KOPT-K1 (cell line): Measurements from ENCODE around the gene RBM25.
"Not testable (repeated sequence)": the region's sequence is repeated elsewhere in the genome, so short reads cannot be mapped to it uniquely, and the experiment has no call there.

Source experiments
- H3K27ac ChIP-seq: fragments of 200-600 bp; sonication (generic); 2 replicates; pipeline ENCODE4 v1.5.1; 2016; ENCODE audit warnings: antibody characterized with exemption, mild to moderate bottlenecking, low read depth, low read length; ENCODE audit not compliant: poor library complexity, severe bottlenecking
- H3K36me3 ChIP-seq: fragments of 200-600 bp; sonication (generic); 2 replicates; pipeline ENCODE4 v1.5.1; 2017; ENCODE audit warnings: antibody characterized with exemption, mild to moderate bottlenecking, low read length, moderate library complexity; ENCODE audit not compliant: insufficient read depth
- H3K9me3 ChIP-seq: fragments of 200-600 bp; sonication (generic); 2 replicates; pipeline ENCODE4 v1.5.1; 2017; ENCODE audit warnings: antibody characterized with exemption, low read length, mild to moderate bottlenecking; ENCODE audit not compliant: insufficient read depth, poor library complexity, severe bottlenecking

Gene RBM25

DNA sequence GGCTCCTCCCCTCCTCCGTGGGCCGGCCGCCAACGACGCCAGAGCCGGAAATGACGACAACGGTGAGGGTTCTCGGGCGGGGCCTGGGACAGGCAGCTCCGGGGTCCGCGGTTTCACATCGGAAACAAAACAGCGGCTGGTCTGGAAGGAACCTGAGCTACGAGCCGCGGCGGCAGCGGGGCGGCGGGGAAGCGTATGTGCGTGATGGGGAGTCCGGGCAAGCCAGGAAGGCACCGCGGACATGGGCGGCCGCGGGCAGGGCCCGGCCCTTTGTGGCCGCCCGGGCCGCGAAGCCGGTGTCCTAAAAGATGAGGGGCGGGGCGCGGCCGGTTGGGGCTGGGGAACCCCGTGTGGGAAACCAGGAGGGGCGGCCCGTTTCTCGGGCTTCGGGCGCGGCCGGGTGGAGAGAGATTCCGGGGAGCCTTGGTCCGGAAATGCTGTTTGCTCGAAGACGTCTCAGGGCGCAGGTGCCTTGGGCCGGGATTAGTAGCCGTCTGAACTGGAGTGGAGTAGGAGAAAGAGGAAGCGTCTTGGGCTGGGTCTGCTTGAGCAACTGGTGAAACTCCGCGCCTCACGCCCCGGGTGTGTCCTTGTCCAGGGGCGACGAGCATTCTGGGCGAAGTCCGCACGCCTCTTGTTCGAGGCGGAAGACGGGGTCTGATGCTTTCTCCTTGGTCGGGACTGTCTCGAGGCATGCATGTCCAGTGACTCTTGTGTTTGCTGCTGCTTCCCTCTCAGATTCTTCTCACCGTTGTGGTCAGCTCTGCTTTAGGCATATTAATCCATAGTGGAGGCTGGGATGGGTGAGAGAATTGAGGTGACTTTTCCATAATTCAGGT is 78.3 kb downstream of the RBM25 start, which contains the start of gene PSEN1:
TSS of gene PSEN1 (plus strand) at position 121 of the 839 bp plus-strand sequence. CDS start 11,513 bp downstream, outside the sequence.
- peak within 1 kb of the TSS; percentile 65 for H3K27ac ChIP-seq
- no peaks in the 10 kb centered on the region for H3K9me3 ChIP-seq
- no peaks in the 10 kb centered on the region for H3K36me3 ChIP-seq

GRCh38 chr14:73140811-73141323 is 82.5 kb downstream of the RBM25 start:
- no peaks in the 10 kb centered on the region for H3K9me3 ChIP-seq
- H3K36me3 ChIP-seq: no peaks in the 10 kb centered on the region
- no peak overlapping the region for H3K27ac ChIP-seq

GRCh38 chr14:73142216-73142615 is 83.9 kb downstream of the RBM25 start:
- H3K27ac ChIP-seq: no peak overlapping the region
- no peaks in the 10 kb centered on the region for H3K9me3 ChIP-seq
- no peaks in the 10 kb centered on the region for H3K36me3 ChIP-seq

GRCh38 chr14:73143003-73143402 is 84.7 kb downstream of the RBM25 start:
- Histone ChIP-seq H3K36me3 (peaks cover 3% of the 10 kb centered on the region), H3K27ac (no peak overlapping the region), H3K9me3 (no peaks in the 10 kb centered on the region)

GRCh38 chr14:73143617-73144016 is 85.3 kb downstream of the RBM25 start:
- no peak overlapping the region for H3K27ac ChIP-seq
- H3K36me3 ChIP-seq: peaks cover 9% of the 10 kb centered on the region
- H3K9me3 ChIP-seq: no peaks in the 10 kb centered on the region

GRCh38 chr14:73145371-73145770 is 87.0 kb downstream of the RBM25 start:
- peaks cover 24% of the 10 kb centered on the region for H3K36me3 ChIP-seq
- H3K9me3 ChIP-seq: no peaks in the 10 kb centered on the region
- no peak overlapping the region for H3K27ac ChIP-seq

GRCh38 chr14:73146111-73146510 is 87.8 kb downstream of the RBM25 start:
- Histone ChIP-seq H3K27ac (no peak overlapping the region), H3K9me3 (no peaks in the 10 kb centered on the region), H3K36me3 (peaks cover 25% of the 10 kb centered on the region)

- peaks cover 45% of the 10 kb centered on the region for H3K36me3 ChIP-seq
- H3K27ac ChIP-seq: no peak overlapping the region
- no peaks in the 10 kb centered on the region for H3K9me3 ChIP-seq
These were observed 91.4 kb downstream of the RBM25 start for GRCh38 chr14:73149753-73150152.

GRCh38 chr14:73153272-73153671 is 94.9 kb downstream of the RBM25 start:
- Histone ChIP-seq H3K9me3 (no peaks in the 10 kb centered on the region), H3K36me3 (peaks cover 48% of the 10 kb centered on the region), H3K27ac (no peak overlapping the region)

DNA sequence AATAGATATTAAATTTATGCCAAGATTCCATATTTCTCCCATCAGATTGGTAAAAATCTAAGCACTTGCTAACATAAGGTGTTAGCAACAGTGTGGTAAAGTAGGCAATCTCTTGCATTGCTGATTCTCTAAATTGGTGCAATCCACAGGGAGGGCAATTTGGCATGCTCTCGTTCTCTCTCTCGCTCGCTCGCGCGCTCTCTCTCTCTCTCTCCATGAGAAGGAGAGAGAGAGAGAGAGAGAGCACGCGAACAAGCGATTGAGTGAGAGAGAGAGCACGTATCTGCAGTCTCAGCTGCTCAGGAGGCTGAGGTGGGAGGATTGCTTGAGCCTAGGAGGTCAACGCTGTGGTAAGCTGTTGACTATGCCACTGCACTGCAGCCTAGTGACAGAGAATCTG is 103.9 kb downstream of the RBM25 start:
- peaks cover 66% of the 10 kb centered on the region for H3K36me3 ChIP-seq
- H3K9me3 ChIP-seq: no peaks in the 10 kb centered on the region
- no peak overlapping the region for H3K27ac ChIP-seq

GRCh38 chr14:73166399-73166798 is 108.1 kb downstream of the RBM25 start:
- H3K9me3 ChIP-seq: no peaks in the 10 kb centered on the region
- H3K27ac ChIP-seq: no peak overlapping the region
- peaks cover 68% of the 10 kb centered on the region for H3K36me3 ChIP-seq

DNA sequence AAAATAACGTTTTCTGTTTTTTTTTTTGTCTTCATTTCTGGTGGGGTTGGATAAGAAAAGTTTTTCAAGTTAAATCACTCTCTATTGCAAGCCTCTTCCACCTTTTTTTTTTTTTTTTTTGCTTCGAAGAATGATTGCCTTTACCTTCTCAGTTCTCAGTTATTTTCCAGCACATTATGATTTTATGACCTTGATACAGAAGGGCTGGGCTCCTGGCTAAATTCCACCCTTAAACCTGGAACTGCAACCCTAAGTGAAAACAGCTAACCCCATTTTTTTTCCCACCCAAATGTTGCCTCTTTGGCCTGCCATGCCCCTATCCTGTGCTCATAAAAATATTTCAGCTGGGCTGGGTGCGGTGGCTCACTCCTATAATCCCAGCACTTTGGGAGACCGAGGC is 109.4 kb downstream of the RBM25 start:
- peaks cover 67% of the 10 kb centered on the region for H3K36me3 ChIP-seq
- no peak overlapping the region for H3K27ac ChIP-seq
- H3K9me3 ChIP-seq: no peaks in the 10 kb centered on the region

DNA sequence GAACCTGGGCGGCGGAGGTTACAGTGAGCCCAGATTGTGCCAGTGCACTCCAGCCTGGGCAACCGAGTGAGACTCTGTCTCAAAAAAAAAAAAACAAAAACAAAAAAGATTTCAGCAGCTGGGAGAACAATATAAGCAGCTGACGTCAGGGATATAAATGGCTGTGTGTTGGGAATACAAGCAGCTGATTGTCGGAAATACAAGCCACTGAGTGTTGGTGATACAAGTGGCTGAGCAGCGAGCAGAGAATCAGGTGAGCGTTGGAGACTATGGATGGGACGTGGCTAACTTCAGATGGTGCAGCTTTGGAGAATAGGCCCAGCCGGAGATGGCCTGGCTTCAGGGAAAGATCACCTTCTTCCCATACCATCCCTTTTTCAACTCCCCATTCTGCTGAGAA is 109.9 kb downstream of the RBM25 start:
- Histone ChIP-seq H3K36me3 (peaks cover 67% of the 10 kb centered on the region), H3K9me3 (no peaks in the 10 kb centered on the region), H3K27ac (no peak overlapping the region)

DNA sequence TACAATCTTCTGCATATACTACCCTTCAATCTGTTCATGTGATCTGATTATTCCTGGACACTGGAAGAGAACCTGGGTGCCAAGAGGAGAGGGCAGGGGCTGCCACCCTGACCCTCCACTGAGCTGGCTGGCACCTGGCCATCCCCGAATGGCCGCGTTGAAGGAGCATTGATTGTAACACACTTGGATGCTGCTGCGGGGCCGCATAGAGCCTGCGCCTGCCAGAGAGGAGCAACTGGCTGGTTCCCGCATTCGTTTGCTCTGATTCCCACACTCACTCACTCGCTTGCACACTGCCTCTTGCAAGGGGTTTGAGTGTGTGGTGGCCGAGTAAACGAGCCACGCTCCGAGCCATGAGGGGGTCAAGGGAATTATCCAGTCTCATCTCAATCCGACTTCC is 110.4 kb downstream of the RBM25 start:
- Histone ChIP-seq H3K9me3 (no peaks in the 10 kb centered on the region), H3K36me3 (peaks cover 68% of the 10 kb centered on the region), H3K27ac (no peak overlapping the region)

DNA sequence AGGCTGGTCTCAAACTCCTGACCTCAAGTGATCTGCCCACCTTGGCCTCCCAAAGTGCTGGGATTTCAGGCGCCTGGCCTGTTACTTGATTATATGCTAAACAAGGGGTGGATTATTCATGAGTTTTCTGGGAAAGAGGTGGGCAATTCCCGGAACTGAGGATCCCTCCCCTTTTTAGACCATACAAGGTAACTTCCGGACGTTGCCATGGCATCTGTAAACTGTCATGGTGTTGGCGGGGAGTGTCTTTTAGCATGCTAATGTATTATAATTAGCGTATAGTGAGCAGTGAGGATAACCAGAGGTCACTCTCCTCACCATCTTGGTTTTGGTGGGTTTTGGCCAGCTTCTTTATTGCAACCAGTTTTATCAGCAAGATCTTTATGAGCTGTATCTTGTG is 111.5 kb downstream of the RBM25 start:
- H3K27ac ChIP-seq, H3K9me3 ChIP-seq: not testable (repeated sequence)
- H3K36me3 ChIP-seq: peaks cover 75% of the 10 kb centered on the region

DNA sequence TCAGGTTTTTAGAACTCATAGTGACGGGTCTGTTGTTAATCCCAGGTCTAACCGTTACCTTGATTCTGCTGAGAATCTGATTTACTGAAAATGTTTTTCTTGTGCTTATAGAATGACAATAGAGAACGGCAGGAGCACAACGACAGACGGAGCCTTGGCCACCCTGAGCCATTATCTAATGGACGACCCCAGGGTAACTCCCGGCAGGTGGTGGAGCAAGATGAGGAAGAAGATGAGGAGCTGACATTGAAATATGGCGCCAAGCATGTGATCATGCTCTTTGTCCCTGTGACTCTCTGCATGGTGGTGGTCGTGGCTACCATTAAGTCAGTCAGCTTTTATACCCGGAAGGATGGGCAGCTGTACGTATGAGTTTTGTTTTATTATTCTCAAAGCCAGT is 112.4 kb downstream of the RBM25 start:
- H3K27ac ChIP-seq: no peak overlapping the region
- no peaks in the 10 kb centered on the region for H3K9me3 ChIP-seq
- peaks cover 83% of the 10 kb centered on the region for H3K36me3 ChIP-seq
